ENCODE results near the gene IVL. TPM values are rescaled to one million over a fixed set of nuclear protein-coding genes. Genes with fewer than 3 reads are reported as not detected.

Gene IVL
- polyA plus RNA-seq, 1 donor from 2014 or later, result not detected

- no peaks in the 10 kb centered on the region for H3F3A ChIP-seq (ENCODE audit: insufficient read depth, low read length, poor library complexity, severe bottlenecking)
- H3K27ac ChIP-seq (ENCODE audit: low read length), result no peak overlapping the region
- no peaks in the 10 kb centered on the region for H3K36me3 ChIP-seq (ENCODE audit: insufficient read depth, low read length)
- no peaks in the 10 kb centered on the region for H3K79me2 ChIP-seq (replicated peaks; ENCODE audit: insufficient read depth, low read length)
- H3K4me3 ChIP-seq (ENCODE audit: low read length), result no peak overlapping the region
- H3K27me3 ChIP-seq (ENCODE audit: insufficient read depth, low read depth, low read length), result no peaks in the 10 kb centered on the region
- no peak for TF ChIP-seq EP300 (conservative IDR thresholded peaks at IDR 0.05; ENCODE audit: poor library complexity, severe bottlenecking)
- no peak for TF ChIP-seq CTCF (IDR thresholded peaks at IDR 0.05; ENCODE audit: poor library complexity, severe bottlenecking)
- TF ChIP-seq SMC3 (conservative IDR thresholded peaks at IDR 0.05; ENCODE audit: poor library complexity), result no peak
- TF ChIP-seq POLR2AphosphoS5 (IDR thresholded peaks at IDR 0.05), result no peak
- TF ChIP-seq TAF1 (IDR thresholded peaks at IDR 0.05; ENCODE audit: low read depth), result no peak
- H4K20me1 ChIP-seq (ENCODE audit: insufficient read depth), result no peaks in the 10 kb centered on the region
- H3K9me3 ChIP-seq (ENCODE audit: low read length), result no peaks in the 10 kb centered on the region
- H3K4me2 ChIP-seq (ENCODE audit: low read length), result no peak overlapping the region
- no peak overlapping the region for H2AFZ ChIP-seq (ENCODE audit: low read depth, low read length)
- no peak overlapping the region for H3K9ac ChIP-seq (ENCODE audit: low read length)
- H3K9me2 ChIP-seq (ENCODE audit: insufficient read depth, low read length), result no peaks in the 10 kb centered on the region
These were observed 32.3 kb downstream of the IVL start for GRCh38 chr1:152940614-152941013.

- H3K9me3 ChIP-seq (ENCODE audit: low read length), result no peaks in the 10 kb centered on the region
- no peaks in the 10 kb centered on the region for H4K20me1 ChIP-seq (ENCODE audit: insufficient read depth)
- TF ChIP-seq EP300 (conservative IDR thresholded peaks at IDR 0.05; ENCODE audit: poor library complexity, severe bottlenecking) (no peak), EZH2 (IDR thresholded peaks at IDR 0.05; ENCODE audit: borderline replicate concordance, insufficient read depth, low read length, poor library complexity, severe bottlenecking) (no peak), SMC3 (conservative IDR thresholded peaks at IDR 0.05; ENCODE audit: poor library complexity) (no peak), TAF1 (IDR thresholded peaks at IDR 0.05; ENCODE audit: low read depth) (no peak), RAD21 (conservative IDR thresholded peaks at IDR 0.05) (no peak), MXI1 (conservative IDR thresholded peaks at IDR 0.05; ENCODE audit: poor library complexity, severe bottlenecking) (no peak), REST (IDR thresholded peaks at IDR 0.05; ENCODE audit: borderline replicate concordance) (no peak)
- H3K4me2 ChIP-seq (ENCODE audit: low read length), result no peak overlapping the region
- no peaks in the 10 kb centered on the region for H3K9me2 ChIP-seq (ENCODE audit: insufficient read depth, low read length)
- no peak overlapping the region for H3K9ac ChIP-seq (ENCODE audit: low read length)
- no peaks in the 10 kb centered on the region for H3K79me2 ChIP-seq (replicated peaks; ENCODE audit: insufficient read depth, low read length)
- no peak overlapping the region for H3K4me3 ChIP-seq (ENCODE audit: low read length)
- no peaks in the 10 kb centered on the region for H3F3A ChIP-seq (ENCODE audit: insufficient read depth, low read length, poor library complexity, severe bottlenecking)
- no peaks in the 10 kb centered on the region for H3K36me3 ChIP-seq (ENCODE audit: insufficient read depth, low read length)
- no peaks in the 10 kb centered on the region for H3K27me3 ChIP-seq (ENCODE audit: insufficient read depth, low read depth, low read length)
- H2AFZ ChIP-seq (ENCODE audit: low read depth, low read length), result no peak overlapping the region
- no peak overlapping the region for H3K27ac ChIP-seq (ENCODE audit: low read length)
These were observed 32.8 kb downstream of the IVL start for GRCh38 chr1:152941037-152941711.

Data from neural cell (in vitro differentiated cells).